COLO668 (cell line): ENCODE data around the gene CLCN5.

ENCODE experiments used
- DNase-seq: peaks from one replicate; lab custom pipeline; 2025; ENCODE audit not compliant: unreplicated experiment; lab: John Stamatoyannopoulos, UW

The CLCN5 gene

DNA sequence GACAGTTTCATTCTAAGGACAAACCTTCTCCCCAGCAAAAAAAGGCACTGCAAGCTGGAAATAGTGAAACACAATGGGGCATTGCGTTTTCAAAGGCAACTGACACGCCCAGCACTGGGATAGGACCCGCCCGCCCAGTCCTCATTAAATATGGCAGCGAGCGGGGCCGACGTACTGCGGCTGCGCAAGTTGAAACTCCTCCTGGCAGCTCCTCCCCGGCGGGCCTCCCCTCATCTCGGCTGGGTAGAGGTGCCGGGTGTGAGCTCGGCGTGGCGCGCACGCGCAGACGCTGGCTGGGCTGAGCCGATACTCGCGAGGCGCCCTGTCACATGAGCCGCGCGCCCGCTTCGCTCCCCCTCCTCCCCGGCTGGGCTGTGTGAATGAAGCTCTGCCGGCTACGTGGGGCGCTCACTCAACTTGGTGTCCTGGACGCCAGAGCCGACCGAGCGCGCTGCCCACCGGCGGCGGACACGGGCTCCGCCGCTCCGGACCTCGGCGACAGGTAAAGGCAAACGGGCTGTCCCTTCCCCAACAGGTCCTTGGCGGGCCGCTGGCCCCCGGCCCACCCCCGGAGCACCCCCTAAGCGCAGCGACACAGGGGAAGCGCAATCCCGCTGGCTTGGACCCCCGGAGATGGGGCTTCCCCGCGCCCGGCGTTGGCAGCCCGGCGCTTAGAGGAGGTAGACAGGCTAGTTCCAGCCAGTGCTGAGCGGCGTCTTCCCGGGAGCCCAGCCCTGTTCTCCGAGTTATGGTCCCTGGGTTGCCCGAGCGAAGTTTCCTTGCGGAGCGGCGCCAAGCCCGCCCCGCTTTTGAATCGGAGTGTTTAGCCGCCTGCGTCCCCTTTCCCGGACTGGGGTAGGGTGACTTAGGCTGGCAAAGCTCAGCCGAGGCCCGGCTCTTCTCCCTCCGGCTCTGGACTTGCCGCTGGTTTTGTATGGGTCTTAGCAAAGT is at the start of gene CLCN5:
Gene CLCN5 (plus strand): TSS at position 306 of the 951 bp plus-strand sequence. CDS start 2,703 bp downstream, outside the sequence.
- peak; percentile 94 for DNase-seq

DNA sequence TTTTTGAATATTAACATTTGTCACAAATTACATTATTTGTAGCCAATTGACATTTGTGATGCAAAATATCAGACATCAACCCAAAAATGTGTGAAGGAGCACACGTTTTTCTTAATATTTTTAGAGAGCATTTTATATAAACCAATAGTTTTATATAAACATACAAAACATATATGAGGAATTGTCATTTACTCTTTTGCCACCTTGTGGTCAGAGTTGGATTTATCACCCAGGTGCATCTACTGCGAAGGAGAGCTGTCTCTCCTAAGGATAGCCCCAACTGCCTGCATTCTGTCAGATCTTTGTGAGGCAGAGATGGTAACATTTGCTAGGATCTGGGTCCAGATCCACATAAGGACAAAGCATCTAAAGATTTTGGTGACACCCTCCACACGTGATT is 45.6 kb upstream of the CLCN5 start:
- DNase-seq: peak; percentile 12

DNA sequence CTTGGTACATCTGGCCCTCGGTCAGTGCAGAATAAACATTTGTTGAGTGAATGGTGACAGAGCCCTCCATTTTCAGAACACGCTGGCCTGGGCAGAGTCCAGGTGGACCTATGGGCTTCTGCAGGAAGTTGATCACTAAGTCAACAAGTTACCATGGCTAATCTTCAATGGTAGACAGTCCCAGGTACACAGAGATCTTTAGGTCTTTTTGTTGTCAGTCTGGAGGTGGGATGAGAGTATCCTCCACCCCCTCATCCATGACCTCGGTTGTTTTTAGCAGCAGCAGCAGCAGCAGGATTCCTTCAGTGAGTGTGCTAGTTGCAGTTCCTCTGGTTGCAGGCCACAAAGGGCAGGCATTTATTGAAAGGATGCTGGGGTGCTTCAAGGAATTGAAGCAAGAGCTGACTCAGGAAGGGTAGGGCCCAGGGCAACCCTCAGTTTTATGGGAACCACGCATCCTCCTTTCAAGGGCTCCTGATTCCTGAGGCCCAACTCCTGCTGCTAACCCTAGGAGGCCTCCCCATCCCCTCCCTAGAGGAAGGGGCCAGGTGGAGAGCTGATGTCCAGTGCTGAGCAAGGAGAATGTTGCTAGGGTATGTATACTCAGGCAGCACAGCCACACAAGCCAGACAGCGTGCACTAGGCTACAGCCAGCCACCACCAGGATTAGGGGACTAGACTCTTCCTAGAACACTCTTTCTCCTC is 44.8 kb upstream of the CLCN5 start:
- no peak for DNase-seq

DNA sequence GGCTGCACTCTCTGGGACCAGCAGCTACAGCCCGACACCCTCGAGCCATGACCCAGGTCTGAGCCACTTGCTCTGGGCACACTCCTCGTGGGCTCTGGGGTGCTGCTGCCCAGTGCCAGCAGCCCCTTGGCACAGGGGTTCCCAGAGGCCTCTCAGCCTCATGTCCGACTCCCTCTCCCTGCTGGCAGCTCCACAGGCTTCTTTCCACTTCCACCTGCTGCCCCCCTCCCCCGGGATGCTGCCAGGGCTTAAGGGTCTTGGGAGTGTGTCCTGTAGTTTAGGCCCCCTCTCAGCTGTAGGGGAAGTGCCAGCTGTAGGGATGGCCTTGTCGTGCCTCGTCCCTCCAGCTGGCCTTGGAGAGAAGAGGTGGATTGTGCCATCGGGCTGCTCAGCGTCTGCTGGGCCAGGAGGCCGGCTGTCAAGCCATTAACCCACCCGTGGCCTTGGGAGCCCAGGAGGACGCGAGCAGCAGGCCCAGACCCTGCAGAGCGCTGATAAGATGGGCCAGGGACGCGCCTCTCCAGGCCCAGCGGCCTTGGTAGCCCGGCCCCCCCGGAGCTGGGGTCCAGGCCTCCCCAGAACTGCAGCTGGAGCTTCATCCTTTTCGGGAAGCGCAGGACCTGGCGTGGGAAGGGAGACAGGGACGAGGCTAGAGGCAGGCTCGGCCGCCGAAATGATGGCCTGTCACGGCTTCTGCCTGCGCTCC is 44.1 kb upstream of the CLCN5 start:
- DNase-seq: no peak

DNA sequence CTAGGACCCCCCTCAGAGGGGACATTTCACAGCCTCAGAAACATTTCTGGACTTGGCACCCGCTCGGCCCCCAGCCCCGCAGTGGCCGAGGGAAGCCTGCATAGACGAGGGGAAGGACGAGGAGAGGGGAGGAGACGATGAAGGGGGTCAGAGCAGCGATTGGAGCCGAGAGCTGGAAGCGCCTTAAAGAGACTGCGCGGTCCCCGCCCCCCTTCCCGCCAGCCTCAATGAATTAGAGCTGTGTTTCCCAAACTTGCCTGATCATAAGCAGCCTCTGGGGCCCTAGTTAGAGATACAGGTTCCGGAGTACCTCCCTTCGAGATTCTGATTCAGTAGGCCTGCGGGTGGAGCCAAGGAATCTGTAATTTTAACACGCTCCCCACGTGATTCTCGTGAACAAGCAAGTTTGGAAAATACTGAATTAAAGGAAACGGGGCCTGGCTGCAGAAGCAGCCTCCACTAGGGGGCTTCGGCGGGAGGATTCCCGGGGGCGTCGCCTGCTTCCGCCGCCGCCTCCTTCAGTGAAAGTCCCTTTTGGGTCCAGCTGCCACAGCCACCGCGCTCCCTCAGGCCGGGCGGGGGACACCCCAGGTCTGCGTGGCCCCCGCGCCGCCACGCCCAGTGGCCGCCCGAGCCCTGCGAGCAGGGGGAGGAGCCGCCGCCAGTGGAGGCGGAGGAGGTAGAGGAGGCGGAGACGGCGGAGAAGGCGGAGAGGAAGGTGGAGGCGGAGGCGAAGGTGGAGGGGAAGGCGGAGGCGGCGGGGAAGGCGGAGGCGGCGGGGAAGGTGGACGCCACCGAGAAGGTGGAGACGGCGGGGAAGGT is 43.4 kb upstream of the CLCN5 start, which contains the start of gene USP27X:
Gene USP27X (plus strand): TSS at position 651 of the 822 bp plus-strand sequence. CDS start 824 bp downstream, outside the sequence.
- DNase-seq: peak; percentile 58

DNA sequence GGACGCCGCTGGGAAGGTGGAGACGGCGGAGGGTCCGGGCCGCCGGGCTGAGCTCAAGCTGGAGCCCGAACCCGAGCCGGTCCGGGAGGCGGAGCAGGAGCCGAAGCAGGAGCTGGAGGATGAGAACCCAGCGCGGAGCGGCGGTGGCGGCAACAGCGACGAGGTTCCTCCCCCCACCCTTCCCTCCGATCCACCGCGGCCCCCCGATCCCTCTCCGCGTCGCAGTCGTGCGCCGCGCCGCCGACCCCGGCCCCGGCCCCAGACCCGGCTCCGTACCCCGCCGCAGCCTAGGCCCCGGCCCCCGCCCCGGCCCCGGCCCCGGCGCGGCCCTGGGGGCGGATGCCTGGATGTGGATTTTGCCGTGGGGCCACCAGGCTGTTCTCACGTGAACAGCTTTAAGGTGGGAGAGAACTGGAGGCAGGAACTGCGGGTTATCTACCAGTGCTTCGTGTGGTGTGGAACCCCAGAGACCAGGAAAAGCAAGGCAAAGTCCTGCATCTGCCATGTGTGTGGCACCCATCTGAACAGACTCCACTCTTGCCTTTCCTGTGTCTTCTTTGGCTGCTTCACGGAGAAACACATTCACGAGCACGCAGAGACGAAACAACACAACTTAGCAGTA is 42.6 kb upstream of the CLCN5 start:
- no peak for DNase-seq

DNA sequence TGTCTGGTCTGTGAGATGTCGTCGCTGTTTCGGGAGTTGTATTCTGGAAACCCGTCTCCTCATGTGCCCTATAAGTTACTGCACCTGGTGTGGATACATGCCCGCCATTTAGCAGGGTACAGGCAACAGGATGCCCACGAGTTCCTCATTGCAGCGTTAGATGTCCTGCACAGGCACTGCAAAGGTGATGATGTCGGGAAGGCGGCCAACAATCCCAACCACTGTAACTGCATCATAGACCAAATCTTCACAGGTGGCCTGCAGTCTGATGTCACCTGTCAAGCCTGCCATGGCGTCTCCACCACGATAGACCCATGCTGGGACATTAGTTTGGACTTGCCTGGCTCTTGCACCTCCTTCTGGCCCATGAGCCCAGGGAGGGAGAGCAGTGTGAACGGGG is 41.7 kb upstream of the CLCN5 start:
- no peak for DNase-seq

DNA sequence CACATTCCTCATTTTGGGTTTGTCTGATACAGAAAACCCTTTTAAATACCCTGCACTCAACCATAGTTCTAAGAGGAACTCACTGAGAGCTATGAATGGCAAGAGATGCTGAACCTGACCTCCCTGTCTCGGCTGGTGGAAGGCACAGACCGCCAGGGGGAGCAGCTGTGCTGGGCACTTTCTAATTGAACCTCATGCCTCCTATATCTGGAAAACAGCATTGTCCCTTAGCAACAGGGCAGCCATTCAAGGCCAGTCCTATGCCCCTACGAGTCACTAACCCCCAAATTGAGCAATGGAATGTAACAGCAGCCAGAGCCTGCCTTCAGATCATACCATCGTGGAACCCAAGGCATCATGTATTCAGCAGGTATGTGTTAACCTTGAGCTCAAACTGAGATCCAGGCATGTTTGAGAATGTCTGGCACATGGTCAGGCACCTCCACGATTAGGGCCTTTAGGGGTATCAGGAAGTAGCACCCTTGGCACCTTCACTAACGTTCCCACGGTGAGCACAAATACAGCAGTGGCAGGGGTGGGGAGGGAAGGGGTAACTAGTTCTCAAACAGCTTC is 38.0 kb upstream of the CLCN5 start:
- peak; percentile 47 for DNase-seq

DNA sequence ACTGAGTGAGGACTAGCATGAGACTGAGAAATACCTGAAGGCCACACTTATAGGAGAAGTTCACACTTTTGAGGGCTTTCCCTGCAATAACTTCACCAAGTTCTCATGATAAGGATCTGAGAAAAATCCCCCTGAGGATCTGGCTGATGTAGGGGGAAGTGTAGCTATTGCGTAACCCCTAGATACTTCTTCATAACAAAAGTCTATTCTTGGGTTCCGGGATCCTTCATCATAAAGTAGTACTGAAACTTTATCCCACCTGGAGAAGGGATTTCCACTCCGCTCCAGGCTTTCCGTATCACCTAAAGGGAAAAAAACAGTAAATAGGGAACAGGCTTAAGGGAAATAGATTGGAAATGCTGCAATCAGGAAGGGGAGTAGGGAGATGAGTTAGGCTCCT is 29.9 kb upstream of the CLCN5 start:
- no peak for DNase-seq

DNA sequence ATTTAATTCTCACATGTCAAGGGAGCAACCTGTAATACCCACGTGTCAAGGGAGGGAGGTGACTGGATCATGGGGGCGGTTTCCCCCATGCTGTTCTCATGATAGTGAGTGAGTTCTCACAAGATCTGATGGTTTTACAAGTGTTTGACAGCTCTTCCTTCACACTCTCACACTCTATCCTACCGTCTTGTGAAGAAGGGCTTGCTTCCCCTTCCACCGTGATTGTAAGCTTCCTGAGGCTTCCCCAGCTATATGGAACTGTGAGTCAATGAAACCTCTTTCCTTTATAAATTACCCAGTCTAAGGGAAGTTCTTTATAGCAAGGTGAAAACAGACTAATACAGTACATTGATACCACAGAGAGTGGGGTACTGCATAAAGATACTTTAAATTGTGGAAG is 25.4 kb upstream of the CLCN5 start:
- DNase-seq: no peak

DNA sequence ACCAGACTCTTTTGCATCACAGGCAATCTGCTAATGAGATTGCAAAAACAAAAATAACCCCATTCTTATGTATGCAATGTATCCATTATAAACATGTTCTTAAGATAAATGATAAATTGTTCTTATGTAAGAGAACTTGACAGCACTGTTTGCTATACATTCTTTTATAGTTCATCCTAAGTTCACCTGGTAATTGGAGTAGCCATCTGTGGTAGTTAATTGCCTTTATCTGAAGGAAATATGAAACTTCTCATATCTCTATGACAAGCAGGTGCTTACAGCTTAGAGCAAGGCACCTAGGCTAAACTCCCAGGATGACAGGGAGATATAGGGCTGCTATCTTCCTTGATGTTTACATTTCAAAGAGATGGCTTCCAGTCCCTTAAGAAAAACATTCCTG is 21.3 kb upstream of the CLCN5 start:
- DNase-seq: no peak

DNA sequence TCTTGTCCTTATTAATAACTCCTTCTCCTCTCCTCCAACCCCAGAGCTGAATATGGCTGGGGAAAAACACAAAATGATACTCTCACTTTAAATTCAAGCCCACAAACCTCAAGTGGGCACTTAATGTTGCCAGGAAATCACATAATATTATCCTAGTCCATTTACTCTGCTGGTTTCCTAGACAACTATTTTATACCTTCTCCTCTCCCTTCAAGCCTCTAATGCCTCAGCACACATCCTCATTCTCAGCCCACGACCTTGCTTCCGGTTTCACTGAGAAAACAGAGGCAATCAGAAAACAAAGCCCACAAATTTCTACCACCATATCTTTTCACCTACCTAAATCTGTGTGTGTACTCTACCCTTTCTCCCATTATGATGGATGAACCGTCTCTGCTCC is 12.1 kb upstream of the CLCN5 start:
- DNase-seq: no peak

DNA sequence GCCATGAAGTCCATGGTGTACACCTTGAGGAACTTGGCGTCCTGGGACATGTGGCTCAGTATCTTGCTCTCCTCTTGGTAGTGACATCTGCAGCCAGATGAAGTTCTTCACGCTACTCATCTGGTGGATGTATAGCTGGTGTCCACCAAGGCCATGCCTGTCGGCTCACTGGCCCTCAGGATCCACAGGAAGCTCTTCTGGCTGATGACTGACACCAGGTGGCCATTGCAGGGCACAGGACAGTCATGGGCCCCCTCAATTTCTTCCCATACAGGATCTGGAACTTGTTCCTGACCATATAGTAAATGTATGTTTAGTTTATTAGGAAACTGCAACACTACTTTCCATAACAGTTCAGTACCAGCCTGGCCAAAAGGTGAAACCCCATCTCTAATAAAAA is 10.3 kb upstream of the CLCN5 start:
- no peak for DNase-seq

DNA sequence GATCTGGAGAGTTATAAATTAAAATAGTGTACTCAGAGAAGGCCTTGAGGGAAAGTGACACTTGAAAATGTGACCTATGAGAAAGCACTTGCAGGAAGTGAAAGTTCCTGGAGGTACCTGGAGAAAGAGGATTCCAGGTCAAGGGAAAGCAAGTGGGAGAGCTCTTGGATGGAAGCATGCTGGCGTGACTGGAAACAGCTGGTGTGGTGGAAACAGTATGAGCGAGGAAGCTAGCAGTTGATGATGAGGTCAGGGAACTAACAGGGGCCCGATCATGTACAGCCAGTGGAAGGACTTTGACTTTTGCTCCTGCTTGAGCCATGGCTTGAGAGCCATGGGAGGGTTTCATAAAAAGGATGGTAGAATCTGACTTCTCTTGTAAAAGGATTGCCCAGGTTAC is 9.5 kb upstream of the CLCN5 start:
- no peak for DNase-seq

DNA sequence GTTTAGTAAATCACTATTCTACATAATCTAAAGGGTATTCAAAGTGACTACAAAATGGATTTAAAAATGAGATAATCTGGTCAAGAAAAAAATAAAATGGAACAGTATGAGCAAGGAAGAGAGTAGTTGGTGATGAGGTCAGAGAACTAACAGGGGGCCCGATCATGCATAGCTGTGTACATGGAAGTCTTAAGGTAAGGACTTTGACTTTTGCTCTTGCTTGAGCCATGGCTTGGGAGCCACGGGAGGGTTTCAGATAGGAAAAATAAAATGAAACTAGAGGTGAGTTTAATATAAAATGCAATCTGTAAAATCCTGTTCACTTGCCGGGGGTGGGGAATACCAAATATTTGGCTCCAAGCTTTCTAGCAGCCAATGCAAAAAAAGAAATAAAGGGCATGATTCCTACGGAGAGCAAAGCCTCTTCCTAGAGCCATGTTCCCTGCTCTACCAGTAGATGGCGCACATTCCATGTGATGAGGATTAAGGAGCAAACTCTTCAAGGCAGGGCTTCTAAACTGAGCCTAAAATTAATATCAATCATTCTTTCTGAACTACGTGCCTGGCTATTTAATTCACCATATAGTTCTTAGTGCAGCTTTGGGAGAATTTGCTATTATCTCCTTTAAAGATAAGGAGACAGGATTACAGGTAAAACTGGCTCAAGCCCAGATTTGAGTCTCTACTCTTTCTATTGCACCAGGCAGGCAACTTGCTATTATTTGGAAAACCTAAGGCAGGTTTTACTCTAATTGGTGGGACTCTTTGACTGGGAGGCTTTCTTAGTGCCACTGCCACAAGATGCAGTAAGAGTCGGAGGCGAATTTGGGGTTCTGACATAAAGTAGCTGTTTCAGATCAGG is 6.8 kb upstream of the CLCN5 start:
- DNase-seq: peak; percentile 13

DNA sequence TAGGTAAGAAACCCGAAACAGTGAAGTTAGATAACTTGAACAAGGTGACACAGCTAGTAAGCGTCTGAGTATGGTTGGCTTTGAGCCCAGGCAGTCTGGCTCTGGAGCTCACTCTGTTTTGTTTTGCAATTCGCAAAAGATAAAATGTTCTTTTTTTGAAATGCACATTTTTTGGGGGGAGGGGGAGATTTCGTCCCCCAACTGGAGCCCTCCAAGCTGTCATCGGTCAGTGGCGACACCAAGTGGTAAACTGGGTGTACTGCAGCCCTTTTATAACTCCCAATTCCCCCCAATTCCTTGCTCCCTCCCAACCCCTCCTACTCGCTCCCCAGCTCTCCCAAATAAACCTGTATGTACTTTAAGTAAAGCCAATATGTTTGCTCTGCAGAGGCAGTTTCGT is 2.8 kb upstream of the CLCN5 start:
- peak; percentile 3 for DNase-seq

DNA sequence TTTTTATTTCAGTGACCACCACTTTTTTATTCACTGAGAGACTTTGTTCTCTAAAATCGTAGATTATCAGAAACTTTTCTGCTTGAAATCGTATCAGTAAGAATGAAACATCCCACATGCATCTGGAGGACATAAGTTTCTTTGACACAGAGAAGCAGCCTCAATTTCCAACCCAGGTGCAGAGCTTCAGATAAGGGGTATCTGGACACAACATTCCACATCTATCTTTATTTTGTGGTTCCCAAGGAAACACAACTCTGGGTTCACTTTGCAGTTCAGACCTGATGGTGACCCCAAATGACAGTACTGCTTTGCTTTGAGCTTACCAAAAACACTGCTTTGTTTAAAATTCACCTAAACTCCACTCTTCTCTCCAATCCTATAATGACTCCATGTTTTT is 1.3 kb upstream of the CLCN5 start:
- no peak for DNase-seq

DNA sequence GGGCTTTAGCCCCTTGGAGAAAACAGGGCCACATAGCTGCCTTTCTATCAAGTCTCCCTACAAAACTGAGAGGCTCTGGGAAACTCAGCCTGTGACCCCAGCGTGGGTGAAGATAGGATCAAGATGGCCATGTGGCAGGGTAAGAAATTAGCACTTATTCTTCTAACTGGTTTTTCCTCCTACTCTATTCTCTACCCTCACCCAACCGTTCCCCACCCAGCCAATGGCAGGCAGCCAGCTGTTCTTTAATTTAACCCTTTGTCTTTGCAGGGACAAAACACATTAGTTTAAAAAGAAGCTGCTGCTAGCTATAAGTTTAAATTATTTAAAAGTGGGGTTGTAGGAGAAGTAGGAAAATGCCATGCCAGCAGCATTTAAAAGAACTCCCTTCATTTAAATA is 2.8 kb downstream of the CLCN5 start:
- no peak for DNase-seq

DNA sequence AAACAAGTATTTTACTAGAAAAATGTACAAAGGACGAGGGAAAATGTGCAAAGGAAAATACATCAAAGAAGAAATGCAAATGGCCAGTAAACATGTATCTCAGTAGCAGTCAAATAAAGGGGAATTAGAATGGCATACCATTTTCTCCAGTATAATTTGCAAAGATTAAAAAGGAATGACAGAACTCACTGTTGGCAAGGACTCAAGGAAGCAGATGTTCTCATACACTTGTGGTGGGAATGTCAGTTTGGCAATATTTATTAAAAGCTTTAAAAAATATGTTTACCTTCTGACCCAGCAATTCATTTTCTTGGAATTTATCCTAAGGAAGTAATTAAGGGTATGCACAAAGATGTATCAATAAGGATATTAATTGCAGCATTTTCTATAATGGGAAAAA is 7.6 kb downstream of the CLCN5 start:
- DNase-seq: no peak
